ENCODE results near the gene WNT3A. TPM values are rescaled to one million over a fixed set of nuclear protein-coding genes. Genes with fewer than 3 reads are reported as not detected.

WNT3A gene
- total and polyA plus RNA-seq, 9 of the 15 experiments (the other 6 are each of a cell fraction or from before 2014, with no cell fraction given), result not detected

GRCh38 chr1:228074954-228075730 is 68.3 kb downstream of the WNT3A start:
- Histone ChIP-seq H3K36me3 (ENCODE audit: control insufficient read depth, insufficient read depth, low read length) (no peaks in the 10 kb centered on the region; the same call in 2 of the 3 replicates), H3K79me2 (ENCODE audit: control insufficient read depth, insufficient read depth, low read length) (no peaks in the 10 kb centered on the region), H3K9me3 (replicated peaks; ENCODE audit: control insufficient read depth, insufficient read depth, low read depth, low read length) (no peaks in the 10 kb centered on the region), H3K4me3 (no peak overlapping the region), H3K9ac (ENCODE audit: insufficient read depth in 1 of 2, low read depth in 2 of 2, low read length in 2 of 2) (peak overlapping the region in 1 of 2 experiments; percentile 18; a peak in 1 of 4 replicates), H3K4me2 (ENCODE audit: insufficient read depth, low read length) (no peak overlapping the region), H3K4me1 (replicated peaks in 1 of 2; ENCODE audit: control insufficient read depth in 2 of 2, insufficient read depth in 2 of 2, low read length in 2 of 2) (peaks cover 0 to 36% of the 10 kb centered on the region in 2 experiments; a peak in 2 of 5 replicates), H3K9me1 (ENCODE audit: control insufficient read depth, insufficient read depth, low read length) (no peaks in the 10 kb centered on the region), H4K20me1 (replicated peaks; ENCODE audit: control insufficient read depth, insufficient read depth, low read length) (peaks cover 38% of the 10 kb centered on the region), H3K27me3 (ENCODE audit: control insufficient read depth in 2 of 2, insufficient read depth in 2 of 2, low read length in 2 of 2) (peaks cover 0 to 24% of the 10 kb centered on the region in 2 experiments; a peak in 3 of 5 replicates), H3K27ac (ENCODE audit: extremely low read depth, low read depth, low read length) (no peak overlapping the region), H2AFZ (ENCODE audit: low read depth, low read length) (no peak overlapping the region)
- DNase-seq (ENCODE audit: extremely low read depth in 1 of 4, low spot score in 3 of 4) (no peak), FAIRE-seq (peak; percentile 26), ATAC-seq (no peak)
- WGBS (ENCODE audit: insufficient coverage, low coverage, missing lambda C conversion rate), result 14% methylated on average over 17 of the region's 18 CpGs
- intact Hi-C loops (cut with micrococcal nuclease) (loop anchor here (1.0 to 5.0 kb wide), 2 partner anchors 71 to 313 kb away; no protein-coding TSS in a partner anchor), in situ Hi-C loops (cut with MboI) (no loop called here)
- BruUV-seq (replicated peaks), result no TSS peak
- TF ChIP-seq RB1 (IDR thresholded peaks at IDR 0.05; ENCODE audit: low read depth), result no peak
- peak; percentile 67 for TF ChIP-seq POLR2G (IDR thresholded peaks at IDR 0.05; ENCODE audit: low read depth, low read length)
- no peak for TF ChIP-seq SMARCA5 (IDR thresholded peaks at IDR 0.05)
- no peak for TF ChIP-seq RBM15 (IDR thresholded peaks at IDR 0.05; ENCODE audit: insufficient read depth, low read length)
- TF ChIP-seq ATF1 (CRISPR knock-in tag; IDR thresholded peaks at IDR 0.05), result no peak
- TF ChIP-seq ATF1 (tag; IDR thresholded peaks at IDR 0.05), result peak; percentile 49; the same call in 1 of the 2 replicates
- no peak for TF ChIP-seq CREB1 (IDR thresholded peaks at IDR 0.05)
- TF ChIP-seq CREB1 (CRISPR knock-in tag; IDR thresholded peaks at IDR 0.05), result peak; percentile 29; the same call in 1 of the 2 replicates
- peak; percentile 93 for TF ChIP-seq RFX5 (IDR thresholded peaks at IDR 0.05; ENCODE audit: low read depth, low read length)
- peak; percentile 17 for TF ChIP-seq KDM5B (IDR thresholded peaks at IDR 0.05; ENCODE audit: insufficient replicate concordance, low read depth, low read length)
- no peak for TF ChIP-seq MTA1 (IDR thresholded peaks at IDR 0.05; ENCODE audit: borderline replicate concordance)
- peak; percentile 76; the same call in 1 of the 2 replicates for TF ChIP-seq RFX1 (IDR thresholded peaks at IDR 0.05)
- TF ChIP-seq, protein P1, sequence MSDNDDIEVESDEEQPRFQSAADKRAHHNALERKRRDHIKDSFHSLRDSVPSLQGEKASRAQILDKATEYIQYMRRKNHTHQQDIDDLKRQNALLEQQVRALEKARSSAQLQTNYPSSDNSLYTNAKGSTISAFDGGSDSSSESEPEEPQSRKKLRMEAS (CRISPR knock-in tag; IDR thresholded peaks at IDR 0.05), result 0 out of 2 replicates have a peak, but pooled peaks have one; percentile 19
- no peak for TF ChIP-seq ZBTB26 (CRISPR knock-in tag; IDR thresholded peaks at IDR 0.05)
- TF ChIP-seq ZBTB2 (IDR thresholded peaks at IDR 0.05), result no peak
- peak; percentile 42 for TF ChIP-seq CREM (IDR thresholded peaks at IDR 0.05; ENCODE audit: low read depth)
- no peak for TF ChIP-seq ZSCAN29 (IDR thresholded peaks at IDR 0.05)
- TF ChIP-seq RBM22 (IDR thresholded peaks at IDR 0.05; ENCODE audit: low read depth, low read length, poor library complexity, severe bottlenecking), result no peak
- POLR2A ChIA-PET, result interaction anchor here (0.5 to 1.2 kb wide), 7 partner anchors 8 to 1427 kb away, joined by 3 to 4 read pairs (median 3); no protein-coding TSS in a partner anchor
- CTCF ChIA-PET (ENCODE audit: low intra/inter-chr PET ratio), result interaction anchor here (0.6 kb wide), 1 partner anchor 1229 kb away, joined by 4 read pairs; no protein-coding TSS in a partner anchor
